ENCODE results near the gene SHISAL1.

Gene SHISAL1

DNA sequence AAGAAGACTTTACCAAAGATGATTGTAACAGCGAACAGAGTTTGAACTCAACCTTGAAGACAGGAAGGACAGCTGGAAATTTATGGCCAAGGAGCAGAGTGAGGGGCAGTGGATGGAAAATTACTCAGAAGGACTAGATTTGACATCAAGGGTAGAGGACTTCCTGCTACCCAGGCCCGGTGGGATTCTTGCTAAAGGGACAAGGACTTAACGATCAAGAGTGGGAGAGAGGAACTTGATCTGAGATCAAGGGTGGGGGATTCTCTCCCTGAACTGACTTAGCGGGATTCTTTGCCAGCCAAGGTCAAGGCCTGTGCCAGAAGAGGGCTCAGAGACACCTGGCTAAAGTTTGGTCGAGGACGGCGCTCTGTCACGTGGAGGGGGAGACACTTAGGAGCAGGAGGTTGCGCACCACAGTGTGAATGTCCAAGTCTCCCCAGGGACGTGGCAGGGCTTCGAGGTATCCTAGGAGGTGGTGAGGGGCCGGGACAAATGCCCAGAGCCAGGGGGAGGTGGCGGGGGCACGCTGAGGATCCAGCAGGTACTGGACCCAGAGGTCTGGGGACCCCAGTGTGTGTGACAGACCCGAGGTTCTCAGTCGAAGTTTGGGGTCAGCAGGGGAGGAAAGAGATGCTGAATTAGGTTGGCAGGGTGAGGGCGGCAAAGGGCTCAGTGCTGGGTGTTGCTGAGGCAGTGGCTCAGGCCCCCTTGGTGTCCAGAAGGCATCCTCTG lies 46.1 kb upstream of the SHISAL1 start:
- TF ChIP-seq, protein P1, sequence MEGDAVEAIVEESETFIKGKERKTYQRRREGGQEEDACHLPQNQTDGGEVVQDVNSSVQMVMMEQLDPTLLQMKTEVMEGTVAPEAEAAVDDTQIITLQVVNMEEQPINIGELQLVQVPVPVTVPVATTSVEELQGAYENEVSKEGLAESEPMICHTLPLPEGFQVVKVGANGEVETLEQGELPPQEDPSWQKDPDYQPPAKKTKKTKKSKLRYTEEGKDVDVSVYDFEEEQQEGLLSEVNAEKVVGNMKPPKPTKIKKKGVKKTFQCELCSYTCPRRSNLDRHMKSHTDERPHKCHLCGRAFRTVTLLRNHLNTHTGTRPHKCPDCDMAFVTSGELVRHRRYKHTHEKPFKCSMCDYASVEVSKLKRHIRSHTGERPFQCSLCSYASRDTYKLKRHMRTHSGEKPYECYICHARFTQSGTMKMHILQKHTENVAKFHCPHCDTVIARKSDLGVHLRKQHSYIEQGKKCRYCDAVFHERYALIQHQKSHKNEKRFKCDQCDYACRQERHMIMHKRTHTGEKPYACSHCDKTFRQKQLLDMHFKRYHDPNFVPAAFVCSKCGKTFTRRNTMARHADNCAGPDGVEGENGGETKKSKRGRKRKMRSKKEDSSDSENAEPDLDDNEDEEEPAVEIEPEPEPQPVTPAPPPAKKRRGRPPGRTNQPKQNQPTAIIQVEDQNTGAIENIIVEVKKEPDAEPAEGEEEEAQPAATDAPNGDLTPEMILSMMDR (IDR thresholded peaks at IDR 0.05; ENCODE audit: low read depth, low read length), result no peak
- H3K9me3 ChIP-seq, result no peaks in the 10 kb centered on the region
- no peak overlapping the region for H3K4me3 ChIP-seq (ENCODE audit: low read depth, low read length)
- H3K27me3 ChIP-seq, result no peaks in the 10 kb centered on the region
- no peaks in the 10 kb centered on the region for H3K36me3 ChIP-seq
- DNase-seq, result peak; percentile 11
- peaks cover 9% of the 10 kb centered on the region for H3K4me1 ChIP-seq

DNA sequence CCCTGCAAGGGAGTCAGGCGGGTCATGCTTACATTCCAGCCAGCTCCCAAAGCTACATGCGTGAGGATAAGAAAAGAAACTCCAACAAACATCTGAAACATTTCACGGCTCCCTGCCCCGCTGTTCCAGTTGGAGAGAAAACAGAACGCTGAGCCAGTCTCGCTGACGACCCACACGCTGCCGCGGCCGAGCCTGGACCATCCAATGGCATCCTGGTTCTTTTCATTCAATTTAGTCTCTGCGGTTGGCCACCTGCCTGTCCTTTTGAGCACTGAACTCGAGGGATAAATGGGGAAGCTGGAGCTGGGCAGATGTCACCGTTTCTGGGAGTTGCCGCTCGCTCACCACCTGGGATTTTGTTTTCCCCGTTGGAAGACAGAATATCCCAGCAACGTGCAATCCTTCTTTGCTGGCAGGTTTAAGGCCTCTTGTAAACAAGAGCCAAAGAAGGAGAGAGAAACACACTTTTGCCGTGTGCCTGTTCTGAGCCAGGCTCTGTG lies 45.3 kb upstream of the SHISAL1 start:
- TF ChIP-seq, protein P1 (IDR thresholded peaks at IDR 0.05; ENCODE audit: low read depth, low read length), result no peak
- H3K4me1 ChIP-seq, result 0 out of 2 replicates have a peak, but pooled peaks cover 4% of the 10 kb centered on the region
- DNase-seq, result peak; percentile 28
- H3K9me3 ChIP-seq, result no peaks in the 10 kb centered on the region
- no peaks in the 10 kb centered on the region for H3K27me3 ChIP-seq
- H3K4me3 ChIP-seq (ENCODE audit: low read depth, low read length), result no peak overlapping the region
- H3K36me3 ChIP-seq, result no peaks in the 10 kb centered on the region

DNA sequence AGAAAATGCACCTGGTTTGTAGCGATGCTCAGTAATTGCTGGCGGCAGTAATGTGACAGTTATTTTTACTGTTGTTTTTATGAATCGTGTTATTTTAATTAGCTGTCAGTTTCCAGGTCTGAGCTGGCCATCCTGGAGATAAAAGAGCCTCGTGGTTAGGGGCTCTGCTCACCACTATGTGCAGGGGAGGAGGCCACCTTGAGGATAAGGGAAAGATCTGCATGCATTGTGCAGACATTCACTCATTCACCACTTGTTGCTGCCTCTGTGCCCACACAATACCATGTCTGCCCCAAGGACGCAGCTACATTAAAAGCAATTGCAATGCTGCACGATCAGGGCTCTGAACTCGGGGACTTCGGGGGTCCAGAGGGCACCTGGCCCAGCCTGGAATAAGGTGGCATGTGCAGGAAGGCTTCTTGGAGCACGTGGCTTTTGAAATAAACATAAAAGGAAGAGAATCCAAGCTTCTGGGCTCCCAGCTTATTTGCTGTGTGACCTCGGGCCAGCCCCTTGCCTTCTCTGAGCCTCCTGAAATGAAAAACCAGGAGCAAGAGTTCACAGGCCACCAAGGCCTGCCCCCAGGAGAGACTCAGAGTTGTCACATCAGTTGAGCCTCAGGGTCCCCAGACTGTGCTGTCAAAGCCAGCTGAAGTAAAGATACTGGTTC lies 44.7 kb upstream of the SHISAL1 start:
- Histone ChIP-seq H3K27me3 (no peaks in the 10 kb centered on the region), H3K4me3 (ENCODE audit: low read depth, low read length) (no peak overlapping the region), H3K9me3 (no peaks in the 10 kb centered on the region), H3K4me1 (0 out of 2 replicates have a peak, but pooled peaks cover 4% of the 10 kb centered on the region), H3K36me3 (no peaks in the 10 kb centered on the region)
- TF ChIP-seq, protein P1 (IDR thresholded peaks at IDR 0.05; ENCODE audit: low read depth, low read length), result peak; percentile 32
- peak; percentile 20 for DNase-seq

DNA sequence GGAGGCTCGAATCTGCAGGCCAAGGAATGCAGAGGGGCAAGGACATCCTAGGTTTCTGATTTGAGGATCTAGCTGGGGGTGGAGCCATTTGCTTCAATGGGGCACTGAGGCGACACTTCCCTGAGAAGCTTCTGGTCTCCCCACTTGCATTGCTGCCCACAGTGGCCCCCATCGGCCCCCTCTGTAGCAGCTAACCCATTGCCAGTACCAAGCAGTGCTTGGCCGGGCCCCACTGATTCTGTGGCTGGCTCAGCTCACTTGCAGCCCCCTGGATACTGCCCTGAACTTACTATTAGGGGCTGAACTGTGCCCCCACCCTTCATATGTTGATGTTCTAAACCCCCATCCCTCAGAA lies 42.9 kb upstream of the SHISAL1 start:
- TF ChIP-seq, protein P1 (IDR thresholded peaks at IDR 0.05; ENCODE audit: low read depth, low read length), result no peak
- no peak overlapping the region for H3K4me3 ChIP-seq (ENCODE audit: low read depth, low read length)
- no peaks in the 10 kb centered on the region for H3K27me3 ChIP-seq

DNA sequence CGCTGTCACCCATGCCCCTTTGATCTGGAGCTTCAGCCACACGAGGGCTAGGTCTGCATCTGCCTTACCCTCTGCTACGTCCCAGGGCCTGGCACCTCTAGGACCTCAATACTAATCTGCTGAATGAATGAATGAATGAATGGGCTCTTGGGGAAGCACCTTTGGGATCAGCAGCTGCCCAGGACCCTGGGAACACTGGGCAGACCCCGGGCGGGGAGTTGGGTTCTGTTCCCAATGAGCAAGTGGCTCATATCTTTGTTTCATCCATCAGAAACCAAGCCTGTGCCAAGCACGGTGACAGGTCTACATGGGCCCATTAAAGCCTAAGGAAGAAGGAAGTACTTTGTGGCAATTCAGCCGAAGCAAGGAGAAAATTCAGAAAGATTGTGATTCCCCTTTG lies 41.5 kb upstream of the SHISAL1 start:
- Histone ChIP-seq H3K4me1 (0 out of 2 replicates have a peak, but pooled peaks cover 4% of the 10 kb centered on the region), H3K27me3 (no peaks in the 10 kb centered on the region), H3K36me3 (no peaks in the 10 kb centered on the region), H3K4me3 (ENCODE audit: low read depth, low read length) (no peak overlapping the region), H3K9me3 (no peaks in the 10 kb centered on the region)
- TF ChIP-seq, protein P1 (IDR thresholded peaks at IDR 0.05; ENCODE audit: low read depth, low read length), result no peak
- peak; percentile 1 for DNase-seq

More for the DNA sequence above, 42.9 kb upstream of the SHISAL1 start:
- Histone ChIP-seq H3K4me1 (0 out of 2 replicates have a peak, but pooled peaks cover 4% of the 10 kb centered on the region), H3K36me3 (no peaks in the 10 kb centered on the region), H3K9me3 (no peaks in the 10 kb centered on the region)
- DNase-seq, result peak; percentile 2

DNA sequence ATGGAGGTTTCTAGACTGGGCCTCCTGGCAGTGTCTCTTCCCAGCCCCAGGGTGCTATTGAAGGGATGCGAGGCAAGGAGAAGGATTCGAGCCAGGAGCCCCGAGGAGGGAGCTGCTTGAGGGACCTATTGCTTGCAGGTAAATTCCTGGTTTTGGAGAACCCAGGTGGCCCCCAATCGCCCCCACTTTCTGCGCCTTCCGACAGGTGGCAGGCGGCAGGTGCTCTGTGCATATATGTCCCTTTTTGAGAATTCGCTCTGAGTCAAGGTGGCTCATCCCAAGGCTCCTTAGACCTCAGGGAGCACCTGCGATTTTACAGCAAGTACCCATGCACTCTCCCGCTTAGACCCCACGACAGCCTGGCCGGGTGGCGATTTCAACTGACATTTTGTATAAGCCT lies 40.3 kb upstream of the SHISAL1 start:
- Histone ChIP-seq H3K4me3 (ENCODE audit: low read depth, low read length) (no peak overlapping the region), H3K36me3 (no peaks in the 10 kb centered on the region), H3K4me1 (0 out of 2 replicates have a peak, but pooled peaks cover 4% of the 10 kb centered on the region), H3K9me3 (no peaks in the 10 kb centered on the region), H3K27me3 (no peaks in the 10 kb centered on the region)
- no peak for DNase-seq
- TF ChIP-seq, protein P1 (IDR thresholded peaks at IDR 0.05; ENCODE audit: low read depth, low read length), result no peak
